Tibial nerve (tissue), 4 donors: ENCODE measurements around the gene MT3. TPM values are rescaled to one million over a fixed set of nuclear protein-coding genes. Genes with fewer than 3 reads are reported as not detected.

Experiments
- DNase-seq, 2 donors: peaks; one replicate each; pipeline ENCODE4 v3.0.0-alpha.2; 2019; ENCODE audit warnings: low spot score in 2 of 2
- H3K27ac ChIP-seq, 4 donors: fragments of 200-600 bp; sonication (generic) in 3 of 4; one replicate each; pipeline ENCODE4 v1.5.1; 2017 to 2019; ENCODE audit warnings: mild to moderate bottlenecking in 1 of 4
- H3K27me3 ChIP-seq, 2 donors: fragments of 200-600 bp; sonication (generic) in 1 of 2; one replicate each; pipeline versions ENCODE4 v1.5.1 to v1.6.0; 2017 to 2019
- H3K36me3 ChIP-seq, 3 donors: fragments of 200-600 bp; sonication (generic); one replicate each; pipeline ENCODE4 v1.5.1; 2018 to 2019
- H3K4me1 ChIP-seq, 4 donors: fragments of 200-600 bp; sonication (generic) in 3 of 4; one replicate each; pipeline ENCODE4 v1.5.1; 2017 to 2019
- H3K4me3 ChIP-seq, 4 donors: fragments of 200-600 bp; sonication (generic) in 3 of 4; one replicate each; pipeline ENCODE4 v1.5.1; 2017 to 2019; ENCODE audit warnings: mild to moderate bottlenecking in 1 of 4, moderate library complexity in 1 of 4
- H3K9me3 ChIP-seq, 4 donors: fragments of 200-600 bp; sonication (generic) in 3 of 4; one replicate each; pipeline ENCODE4 v1.5.1; 2017 to 2019
- EP300 ChIP-seq, 2 donors: sonication (generic); formaldehyde crosslinking; IDR thresholded peaks; one replicate each; pipeline ENCODE4 v1.6.1; 2017; ENCODE audit warnings: antibody characterized with exemption in 2 of 2, mild to moderate bottlenecking in 1 of 2
- POLR2A ChIP-seq, 2 donors: fragments of 450-650 bp; IDR thresholded peaks; one replicate each; pipeline ENCODE4 v1.6.1; 2017; ENCODE audit warnings: antibody characterized with exemption in 2 of 2, mild to moderate bottlenecking in 2 of 2, moderate library complexity in 2 of 2
- WGBS, 2 donors: methylation state at CpG; one replicate each; pipeline ENCODE4 v1.1.5; 2018; 5-methylcytosine and 5-hydroxymethylcytosine counted together
- total RNA-seq, 4 donors: library from RNA; depleted of rRNA; stranded (reverse); fragments of >200 nt; gene quantifications; one replicate each; pipeline ENCODE4 v1.1.0, GENCODE V29; 2016
- TF ChIP-seq, protein P1 (sequence below), 5 experiments: fragments of 200-600 bp in 3 of 5; fragments of 450-650 bp in 2 of 5; sonication (generic) in 3 of 5; IDR thresholded peaks; one replicate each; pipeline ENCODE4 v1.5.1; 2016 to 2019; ENCODE audit warnings: antibody characterized with exemption in 5 of 5, mild to moderate bottlenecking in 3 of 5, moderate library complexity in 2 of 5

Gene MT3
- total RNA-seq = 100 to 1,000 TPM in 3 of 4 donors, 10 to 100 TPM in 1; 92.4 to 291 (median 156) TPM

DNA sequence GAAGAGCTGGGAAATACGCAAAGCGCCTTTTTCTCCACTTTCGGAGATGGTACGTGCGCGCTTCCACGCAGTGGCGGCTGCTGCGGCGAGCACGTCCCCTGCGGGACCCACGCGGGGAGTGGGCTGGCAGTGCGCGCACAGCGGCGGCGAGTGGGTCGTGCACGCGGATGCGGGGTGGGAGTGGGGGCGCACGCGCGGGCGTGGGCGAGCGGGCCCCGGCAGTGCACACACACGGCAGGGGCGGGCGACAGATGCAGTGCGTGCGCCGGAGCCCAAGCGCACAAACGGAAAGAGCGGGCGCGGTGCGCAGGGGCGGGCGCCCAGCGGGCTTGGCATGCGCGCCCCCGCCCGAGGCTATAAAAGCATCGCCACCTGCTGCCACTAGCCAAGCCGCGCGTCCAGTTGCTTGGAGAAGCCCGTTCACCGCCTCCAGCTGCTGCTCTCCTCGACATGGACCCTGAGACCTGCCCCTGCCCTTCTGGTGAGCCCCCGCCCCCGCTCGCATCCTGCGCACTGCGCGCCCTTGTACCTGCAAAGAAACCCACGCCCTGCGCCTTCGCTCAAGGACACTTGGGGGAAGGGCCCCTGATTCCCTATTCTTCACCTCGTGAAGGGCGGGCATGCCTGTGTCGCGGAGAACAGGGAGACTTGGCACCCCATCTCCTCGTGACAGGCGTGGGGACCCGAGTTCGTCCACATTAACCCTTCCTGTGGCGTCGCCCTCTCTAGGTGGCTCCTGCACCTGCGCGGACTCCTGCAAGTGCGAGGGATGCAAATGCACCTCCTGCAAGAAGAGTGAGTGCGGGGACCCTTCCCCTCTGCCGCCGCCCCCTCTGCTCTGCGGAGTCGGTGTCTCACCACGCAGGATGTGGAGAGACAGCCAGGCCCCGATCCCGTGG, at the start of gene MT3:
Gene MT3 (plus strand): TSS at position 388 of the 899 bp plus-strand sequence. CDS start 63 bp downstream, at position 451.
- peaks cover 0 to 22% (median 4%) of the 10 kb centered on the region in 4 donors for H3K4me1 ChIP-seq
- no peak for DNase-seq
- 3 to 7% methylated on average over 47 to 71 of the region's 87 CpGs for WGBS, 2 donors
- H3K9me3 ChIP-seq = no peaks in the 10 kb centered on the region
- H3K27me3 ChIP-seq = peaks cover 0 to 26% of the 10 kb centered on the region in 2 donors
- no peaks in the 10 kb centered on the region for H3K36me3 ChIP-seq
- H3K27ac ChIP-seq = peak within 1 kb of the TSS; percentile 61 to 87 (median 78)
- TF ChIP-seq POLR2A (IDR thresholded peaks at IDR 0.05) (peak; percentile 60 to 75), EP300 (IDR thresholded peaks at IDR 0.05) (peak in 1 of 2 donors; percentile 85)
- TF ChIP-seq, protein P1, sequence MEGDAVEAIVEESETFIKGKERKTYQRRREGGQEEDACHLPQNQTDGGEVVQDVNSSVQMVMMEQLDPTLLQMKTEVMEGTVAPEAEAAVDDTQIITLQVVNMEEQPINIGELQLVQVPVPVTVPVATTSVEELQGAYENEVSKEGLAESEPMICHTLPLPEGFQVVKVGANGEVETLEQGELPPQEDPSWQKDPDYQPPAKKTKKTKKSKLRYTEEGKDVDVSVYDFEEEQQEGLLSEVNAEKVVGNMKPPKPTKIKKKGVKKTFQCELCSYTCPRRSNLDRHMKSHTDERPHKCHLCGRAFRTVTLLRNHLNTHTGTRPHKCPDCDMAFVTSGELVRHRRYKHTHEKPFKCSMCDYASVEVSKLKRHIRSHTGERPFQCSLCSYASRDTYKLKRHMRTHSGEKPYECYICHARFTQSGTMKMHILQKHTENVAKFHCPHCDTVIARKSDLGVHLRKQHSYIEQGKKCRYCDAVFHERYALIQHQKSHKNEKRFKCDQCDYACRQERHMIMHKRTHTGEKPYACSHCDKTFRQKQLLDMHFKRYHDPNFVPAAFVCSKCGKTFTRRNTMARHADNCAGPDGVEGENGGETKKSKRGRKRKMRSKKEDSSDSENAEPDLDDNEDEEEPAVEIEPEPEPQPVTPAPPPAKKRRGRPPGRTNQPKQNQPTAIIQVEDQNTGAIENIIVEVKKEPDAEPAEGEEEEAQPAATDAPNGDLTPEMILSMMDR (IDR thresholded peaks at IDR 0.05) = peak in 1 of 5 experiments; percentile 43
- peak within 1 kb of the TSS; percentile 33 to 65 (median 36) for H3K4me3 ChIP-seq

DNA sequence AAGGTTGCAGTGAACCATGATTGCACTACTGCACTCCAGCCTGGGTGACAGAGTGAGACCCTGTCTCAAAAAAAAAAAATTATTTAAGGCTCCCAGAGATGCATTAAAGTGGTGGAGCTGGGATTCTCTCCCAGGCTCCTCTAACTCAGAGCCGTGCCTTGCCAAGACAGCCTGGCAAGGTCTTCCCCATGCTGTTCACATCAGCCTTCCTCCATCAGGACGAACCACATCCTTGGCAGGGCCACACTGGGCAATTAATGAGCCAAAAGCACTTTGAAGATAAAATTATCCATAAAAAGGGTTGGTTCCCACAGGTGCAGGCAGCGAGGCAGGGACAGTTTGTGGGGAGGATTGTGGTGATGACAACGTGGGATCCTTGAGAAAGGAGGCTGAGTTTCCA, 49.7 kb upstream of the MT3 start:
- peaks cover 0 to 3% of the 10 kb centered on the region in 2 donors for H3K27me3 ChIP-seq
- TF ChIP-seq, protein P1 (IDR thresholded peaks at IDR 0.05) = no peak
- TF ChIP-seq POLR2A (IDR thresholded peaks at IDR 0.05) = no peak
- TF ChIP-seq EP300 (IDR thresholded peaks at IDR 0.05) = no peak
- no peak overlapping the region for H3K27ac ChIP-seq
- no peaks in the 10 kb centered on the region for H3K4me1 ChIP-seq
- no peaks in the 10 kb centered on the region for H3K36me3 ChIP-seq
- H3K9me3 ChIP-seq = no peaks in the 10 kb centered on the region
- no peak for DNase-seq
- no peak overlapping the region for H3K4me3 ChIP-seq
- WGBS, 2 donors = 67 to 71% methylated on average over 4 of the region's 4 CpGs

DNA sequence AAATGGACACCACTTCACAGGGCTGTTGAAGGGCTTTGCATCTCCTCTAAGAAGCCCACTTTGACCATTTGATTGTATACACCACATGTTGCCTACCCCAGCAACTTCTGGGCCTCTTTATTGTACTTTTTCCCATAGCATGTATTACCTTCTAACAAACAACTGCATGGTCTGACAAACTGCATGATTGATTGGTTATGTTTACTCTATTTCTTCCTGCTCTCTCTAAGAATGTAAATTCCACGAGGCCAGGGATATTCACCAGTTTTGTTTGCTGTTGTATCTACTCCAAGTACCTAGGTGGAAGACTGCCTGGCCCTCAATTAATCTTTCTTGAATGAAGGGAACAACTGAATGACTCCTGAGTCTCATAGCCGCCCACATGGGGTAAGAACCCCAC, 47.3 kb upstream of the MT3 start:
- no peaks in the 10 kb centered on the region for H3K36me3 ChIP-seq
- no peaks in the 10 kb centered on the region for H3K9me3 ChIP-seq
- no peak for DNase-seq
- 26 to 35% methylated on average over 2 of the region's 2 CpGs for WGBS, 2 donors
- H3K27me3 ChIP-seq = no peaks in the 10 kb centered on the region
- peak overlapping the region in 1 of 4 donors; percentile 8 for H3K27ac ChIP-seq
- TF ChIP-seq POLR2A (IDR thresholded peaks at IDR 0.05) (no peak), EP300 (IDR thresholded peaks at IDR 0.05) (no peak)
- TF ChIP-seq, protein P1 (IDR thresholded peaks at IDR 0.05) = no peak
- peaks cover 0 to 12% (median 5%) of the 10 kb centered on the region in 4 donors for H3K4me1 ChIP-seq
- H3K4me3 ChIP-seq = no peak overlapping the region

DNA sequence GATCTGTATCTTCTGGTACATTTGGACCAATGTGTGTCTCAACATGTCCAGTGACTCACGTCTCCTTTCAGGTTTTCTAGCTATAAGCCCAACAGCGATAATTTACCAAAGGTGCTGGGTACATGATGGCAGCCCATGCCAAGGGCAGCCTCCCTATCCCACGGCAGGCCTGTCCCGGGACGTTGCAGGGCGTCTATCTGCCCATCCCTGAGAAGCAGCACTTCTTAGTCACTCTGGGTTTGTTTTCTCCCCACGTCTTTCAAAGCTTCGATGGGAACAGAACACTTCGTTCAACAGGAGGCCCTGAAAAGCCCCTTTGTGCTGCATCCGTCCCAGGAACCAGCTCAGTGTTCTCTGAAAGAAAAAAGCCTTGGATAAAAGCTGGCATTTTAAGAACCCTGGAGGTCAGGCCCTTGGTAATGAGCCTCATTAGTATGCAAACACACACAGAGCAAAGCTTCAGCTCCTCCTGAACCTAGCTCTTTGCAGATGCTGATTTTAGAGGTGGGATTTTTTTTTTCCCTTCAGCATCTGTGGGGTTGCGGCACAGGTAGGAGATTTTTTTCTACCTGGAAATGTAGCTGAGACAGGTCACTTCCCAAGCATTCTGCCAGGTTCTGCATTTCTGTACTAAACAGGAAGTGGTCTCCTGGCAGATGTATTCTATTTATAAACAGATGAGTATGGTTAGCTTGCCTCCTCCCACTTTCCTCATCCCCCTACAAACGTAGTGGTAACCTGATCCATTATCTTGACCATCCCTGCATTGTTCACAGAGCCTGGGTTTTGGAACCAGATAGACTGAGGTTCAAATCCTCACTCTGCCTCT, 42.0 kb upstream of the MT3 start:
- no peaks in the 10 kb centered on the region for H3K27me3 ChIP-seq
- TF ChIP-seq EP300 (IDR thresholded peaks at IDR 0.05) (peak; percentile 91 to 94), POLR2A (IDR thresholded peaks at IDR 0.05) (peak; percentile 43 to 64)
- TF ChIP-seq, protein P1 (IDR thresholded peaks at IDR 0.05) = no peak
- H3K4me3 ChIP-seq = peak overlapping the region in 1 of 4 donors; percentile 8
- no peak for DNase-seq
- peaks cover 0 to 36% (median 28%) of the 10 kb centered on the region in 4 donors for H3K4me1 ChIP-seq
- H3K36me3 ChIP-seq = no peaks in the 10 kb centered on the region
- WGBS, 2 donors = 14 to 16% methylated on average over 12 of the region's 12 CpGs
- peak overlapping the region; percentile 73 to 98 (median 87) for H3K27ac ChIP-seq
- H3K9me3 ChIP-seq = no peaks in the 10 kb centered on the region
